B cell (primary cell): ENCODE data around the gene TMF1. TPM values are rescaled to one million over a fixed set of nuclear protein-coding genes. Genes with fewer than 3 reads are reported as not detected.
A peak's percentile ranks its signal among the peaks of the same experiment; 100 is the strongest.

Experiments used
- ATAC-seq: fragments of 200-7000 bp; cut with Tn5 transposase; one replicate; pipeline ENCODE4 v1.10.0; 2021; ENCODE audit warnings: low read depth, mild to moderate bottlenecking, moderate number of reproducible peaks, moderate library complexity
- CTCF ChIA-PET: fragments of 350-600 bp; sonication (Branson Sonifier 250); formaldehyde crosslinking; loops from one replicate; lab custom pipeline; 2021; ENCODE audit warnings: antibody characterized with exemption, inconsistent platforms; lab: Charles Lee
- POLR2A ChIA-PET: fragments of 350-600 bp; sonication (Branson Sonifier 250); formaldehyde crosslinking; loops from one replicate; lab custom pipeline; 2021; ENCODE audit warnings: antibody characterized with exemption; lab: Charles Lee
- DNase-seq: peaks from one replicate; pipeline ENCODE4 v3.0.0; 2013
- H2AFZ ChIP-seq: 2 replicates; pipeline ENCODE4 v1.6.1; 2012; ENCODE audit warnings: mild to moderate bottlenecking, low read depth, low read length; ENCODE audit not compliant: insufficient read depth, poor library complexity, severe bottlenecking
- H3K27ac ChIP-seq, 2 donors: 1 replicate in 1 of 2; 2 replicates in 1 of 2; pipeline ENCODE4 v1.5.1; 2012 to 2013; ENCODE audit warnings: low read length in 2 of 2, mild to moderate bottlenecking in 2 of 2, moderate library complexity in 1 of 2
- H3K27me3 ChIP-seq, 4 experiments: fragments of 200-600 bp in 1 of 4; sonication (generic) in 1 of 4; replicated peaks in 1 of 4; 1 replicate in 2 of 4; 2 replicates in 2 of 4; pipeline versions ENCODE4 v1.6.1 to v1.7.0; 2013 to 2016; ENCODE audit warnings: low read length in 3 of 4, mild to moderate bottlenecking in 2 of 4, mixed read lengths in 1 of 4, moderate library complexity in 1 of 4; ENCODE audit not compliant: insufficient read depth in 4 of 4, control insufficient read depth in 3 of 4; ENCODE audit errors: control extremely low read depth in 1 of 4
- H3K36me3 ChIP-seq, 2 experiments: replicated peaks in 1 of 2; 1 replicate in 1 of 2; 2 replicates in 1 of 2; pipeline versions ENCODE4 v1.6.1 to v1.7.1; 2013; ENCODE audit warnings: low read length in 1 of 2; ENCODE audit not compliant: insufficient read depth in 2 of 2, control insufficient read depth in 1 of 2; ENCODE audit errors: control extremely low read depth in 1 of 2, extremely low read depth in 1 of 2
- H3K4me1 ChIP-seq, 2 donors: fragments of 200-600 bp in 1 of 2; sonication (generic) in 1 of 2; 1 replicate in 1 of 2; 2 replicates in 1 of 2; pipeline versions ENCODE4 v1.5.1 to v1.6.1; 2013 to 2017; ENCODE audit warnings: low read length in 2 of 2; ENCODE audit not compliant: control insufficient read depth in 2 of 2, insufficient read depth in 2 of 2
- H3K4me2 ChIP-seq: replicated peaks from 2 replicates; pipeline ENCODE3; 2012; ENCODE audit warnings: mild to moderate bottlenecking, low read depth, low read length; ENCODE audit not compliant: poor library complexity, severe bottlenecking
- H3K4me3 ChIP-seq, 5 experiments: fragments of 200-600 bp in 1 of 5; sonication (generic) in 1 of 5; 1 replicate in 3 of 5; 2 replicates in 2 of 5; pipeline versions ENCODE4 v1.5.1 to v1.7.0; 2011 to 2016; ENCODE audit warnings: low read length in 4 of 5, mild to moderate bottlenecking in 4 of 5, low read depth in 2 of 5, control low read depth in 1 of 5, moderate library complexity in 1 of 5; ENCODE audit not compliant: insufficient read depth in 1 of 5; ENCODE audit errors: control extremely low read depth in 1 of 5, extremely low read depth in 1 of 5
- H3K79me2 ChIP-seq: fragments of 200-600 bp; sonication (generic); one replicate; pipeline ENCODE4 v1.6.0; 2016; ENCODE audit warnings: low read length; ENCODE audit not compliant: control insufficient read depth, insufficient read depth
- H3K9ac ChIP-seq: fragments of 200-600 bp; sonication (generic); 2 replicates; pipeline ENCODE4 v1.6.1; 2017; ENCODE audit warnings: mild to moderate bottlenecking, low read length, moderate library complexity
- H3K9me3 ChIP-seq, 3 donors: one replicate each; pipeline versions ENCODE4 v1.6.1 to v1.7.1; 2013; ENCODE audit warnings: low read length in 2 of 3; ENCODE audit not compliant: control insufficient read depth in 2 of 3, insufficient read depth in 1 of 3; ENCODE audit errors: control extremely low read depth in 1 of 3
- H4K20me1 ChIP-seq: 2 replicates; pipeline ENCODE4 v1.6.0; 2012; ENCODE audit warnings: mild to moderate bottlenecking, low read length; ENCODE audit not compliant: insufficient read depth, control insufficient read depth, poor library complexity, severe bottlenecking
- H3K27ac Mint-ChIP-seq: one replicate; pipeline ENCODE4 v1.8.0; 2021; ENCODE audit warnings: mixed read lengths
- H3K27me3 Mint-ChIP-seq: one replicate; pipeline ENCODE4 v1.8.0; 2021; ENCODE audit warnings: mixed read lengths
- H3K4me1 Mint-ChIP-seq: one replicate; pipeline ENCODE4 v1.8.0; 2021; ENCODE audit warnings: mixed read lengths
- H3K4me3 Mint-ChIP-seq: one replicate; pipeline ENCODE4 v1.8.0; 2021; ENCODE audit warnings: mixed read lengths
- H3K9me3 Mint-ChIP-seq: one replicate; pipeline ENCODE4 v1.8.0; 2022; ENCODE audit warnings: mixed read lengths; ENCODE audit not compliant: insufficient read depth
- EZH2 ChIP-seq: IDR thresholded peaks from 2 replicates; pipeline ENCODE4 v1.6.1; 2012; ENCODE audit warnings: borderline replicate concordance, low read depth, mild to moderate bottlenecking, moderate library complexity, low read length; ENCODE audit not compliant: insufficient read depth, poor library complexity, severe bottlenecking
- WGBS: methylation state at CpG from one replicate; pipeline ENCODE4 v1.1.5; 2013; ENCODE audit warnings: missing lambda C conversion rate; ENCODE audit not compliant: insufficient coverage; 5-methylcytosine and 5-hydroxymethylcytosine counted together
- intact Hi-C: fragments of 100-400 bp; cut with micrococcal nuclease; formaldehyde crosslinking; loops from one replicate; pipeline ENCODE4 v1.10.0; 2022
- polyA plus RNA-seq: library from polyadenylated mRNA; depleted of rRNA; stranded (reverse); fragments of >200 nt; gene quantifications from 2 replicates; pipeline ENCODE4 v1.2.3, GENCODE V29; 2012
- total RNA-seq, 2 donors: library from RNA; stranded (reverse); fragments of 120-200 nt in 1 of 2; gene quantifications; 1 replicate in 1 of 2; 2 replicates in 1 of 2; pipeline versions ENCODE4 v1.2.3 to v1.2.4, GENCODE V29; 2013 to 2022
- TF ChIP-seq, protein P1 (sequence below): fragments of 200-600 bp; IDR thresholded peaks from one replicate; pipeline ENCODE4 v1.8.0; 2022; ENCODE audit warnings: antibody characterized with exemption, mild to moderate bottlenecking

The TMF1 gene
- total and polyA plus RNA-seq, 2 donors (not counting 1 experiment from before 2014, with no cell fraction given), result 6.8 to 65.1 TPM

- Histone ChIP-seq H3K9ac (no peak overlapping the region), H2AFZ (no peak overlapping the region), H3K4me1 (no peaks in the 10 kb centered on the region), H3K4me2 (no peak overlapping the region), H3K27ac (no peak overlapping the region), H3K4me3 (no peak overlapping the region), H3K9me3 (no peaks in the 10 kb centered on the region), H3K27me3 (no peaks in the 10 kb centered on the region), H3K79me2 (no peaks in the 10 kb centered on the region), H3K36me3 (peaks cover 0 to 2% of the 10 kb centered on the region in 2 experiments), H4K20me1 (no peaks in the 10 kb centered on the region)
- Mint-ChIP-seq H3K9me3 (no peaks in the 10 kb centered on the region), H3K27me3 (peaks cover 9% of the 10 kb centered on the region), H3K4me1 (no peaks in the 10 kb centered on the region), H3K4me3 (no peak overlapping the region), H3K27ac (no peak overlapping the region)
- POLR2A ChIA-PET, result no interaction called here
- TF ChIP-seq EZH2, result no peak
- TF ChIP-seq, protein P1, sequence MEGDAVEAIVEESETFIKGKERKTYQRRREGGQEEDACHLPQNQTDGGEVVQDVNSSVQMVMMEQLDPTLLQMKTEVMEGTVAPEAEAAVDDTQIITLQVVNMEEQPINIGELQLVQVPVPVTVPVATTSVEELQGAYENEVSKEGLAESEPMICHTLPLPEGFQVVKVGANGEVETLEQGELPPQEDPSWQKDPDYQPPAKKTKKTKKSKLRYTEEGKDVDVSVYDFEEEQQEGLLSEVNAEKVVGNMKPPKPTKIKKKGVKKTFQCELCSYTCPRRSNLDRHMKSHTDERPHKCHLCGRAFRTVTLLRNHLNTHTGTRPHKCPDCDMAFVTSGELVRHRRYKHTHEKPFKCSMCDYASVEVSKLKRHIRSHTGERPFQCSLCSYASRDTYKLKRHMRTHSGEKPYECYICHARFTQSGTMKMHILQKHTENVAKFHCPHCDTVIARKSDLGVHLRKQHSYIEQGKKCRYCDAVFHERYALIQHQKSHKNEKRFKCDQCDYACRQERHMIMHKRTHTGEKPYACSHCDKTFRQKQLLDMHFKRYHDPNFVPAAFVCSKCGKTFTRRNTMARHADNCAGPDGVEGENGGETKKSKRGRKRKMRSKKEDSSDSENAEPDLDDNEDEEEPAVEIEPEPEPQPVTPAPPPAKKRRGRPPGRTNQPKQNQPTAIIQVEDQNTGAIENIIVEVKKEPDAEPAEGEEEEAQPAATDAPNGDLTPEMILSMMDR, result no peak
- CTCF ChIA-PET, result no interaction called here
- 81% methylated on average over 7 of the region's 7 CpGs for WGBS
- ATAC-seq (no peak), DNase-seq (no peak)
- intact Hi-C loops, result no loop called here
Observed at GRCh38 chr3:68973639-68974038, 78.5 kb downstream of the TMF1 start.

DNA sequence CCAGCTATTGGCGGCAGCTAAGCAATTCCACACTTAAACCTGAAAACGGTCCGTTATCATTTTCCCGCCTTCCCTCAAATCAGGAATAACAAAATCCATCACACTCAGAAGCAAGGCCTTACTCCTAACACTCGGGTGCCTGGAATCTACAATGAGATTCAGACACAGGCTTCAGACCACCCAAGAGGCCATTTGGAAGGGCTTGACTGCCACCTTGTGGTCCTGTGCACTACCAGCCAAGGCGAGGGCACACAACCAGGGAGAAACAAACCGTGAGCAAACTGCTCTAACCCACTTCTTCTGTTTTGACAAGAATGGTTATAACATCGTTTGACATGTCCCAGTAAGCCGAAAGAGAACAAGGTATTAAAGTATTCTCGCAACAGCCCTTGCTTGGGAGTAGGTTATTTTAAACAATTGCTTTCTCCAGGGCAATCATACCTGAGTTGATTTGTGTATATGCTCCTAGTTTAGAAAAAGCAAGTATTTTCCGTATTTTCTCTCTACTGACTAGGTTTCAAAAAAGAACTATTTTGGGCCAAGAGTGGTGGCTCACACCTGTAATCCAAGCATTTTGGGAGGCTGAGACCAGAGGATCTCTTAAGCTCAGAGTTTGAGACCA is 79.7 kb downstream of the TMF1 start:
- H3K4me3 ChIP-seq, result no peak overlapping the region
- H3K4me1 Mint-ChIP-seq, result no peaks in the 10 kb centered on the region
- H3K9ac ChIP-seq, result no peak overlapping the region
- CTCF ChIA-PET, result interaction anchor here (0.7 to 0.9 kb wide), 2 partner anchors 16 to 186 kb away, joined by 3 to 4 read pairs; no protein-coding TSS in a partner anchor
- H3K27ac ChIP-seq, result no peak overlapping the region
- DNase-seq (peak; percentile 30), ATAC-seq (no peak)
- intact Hi-C loops, result no loop called here
- no peaks in the 10 kb centered on the region for H3K4me1 ChIP-seq
- H4K20me1 ChIP-seq, result no peaks in the 10 kb centered on the region
- no peaks in the 10 kb centered on the region for H3K9me3 ChIP-seq
- WGBS, result 48% methylated on average over 7 of the region's 11 CpGs
- no peak overlapping the region for H3K4me3 Mint-ChIP-seq
- no peak overlapping the region for H3K4me2 ChIP-seq
- H3K79me2 ChIP-seq, result no peaks in the 10 kb centered on the region
- H3K27me3 ChIP-seq, result no peaks in the 10 kb centered on the region
- POLR2A ChIA-PET, result no interaction called here
- no peaks in the 10 kb centered on the region for H3K9me3 Mint-ChIP-seq
- no peak for TF ChIP-seq EZH2
- TF ChIP-seq, protein P1, result peak; percentile 45
- no peak overlapping the region for H3K27ac Mint-ChIP-seq
- H2AFZ ChIP-seq, result no peak overlapping the region
- no peaks in the 10 kb centered on the region for H3K36me3 ChIP-seq
- peaks cover 9% of the 10 kb centered on the region for H3K27me3 Mint-ChIP-seq
